Retinal pigment epithelial cell (primary cell): ENCODE measurements around the gene ALDH5A1.

Experiments
- DNase-seq: peaks from one replicate; pipeline ENCODE4 v3.0.0-alpha.2; 2010; ENCODE audit warnings: low read depth
- H3K4me3 ChIP-seq: 2 replicates; pipeline ENCODE4 v1.5.1; 2011; ENCODE audit warnings: mild to moderate bottlenecking, low read length, control low read depth, moderate library complexity
- CTCF ChIP-seq: conservative IDR thresholded peaks from 2 replicates; pipeline ENCODE4 v1.5.1; 2011; ENCODE audit warnings: low read depth, low read length, control low read depth, inconsistent platforms

Gene ALDH5A1

GRCh38 chr6:24576447-24576846 is 81.7 kb downstream of the ALDH5A1 start:
- no peak overlapping the region for H3K4me3 ChIP-seq
- no peak for TF ChIP-seq CTCF
- no peak for DNase-seq

DNA sequence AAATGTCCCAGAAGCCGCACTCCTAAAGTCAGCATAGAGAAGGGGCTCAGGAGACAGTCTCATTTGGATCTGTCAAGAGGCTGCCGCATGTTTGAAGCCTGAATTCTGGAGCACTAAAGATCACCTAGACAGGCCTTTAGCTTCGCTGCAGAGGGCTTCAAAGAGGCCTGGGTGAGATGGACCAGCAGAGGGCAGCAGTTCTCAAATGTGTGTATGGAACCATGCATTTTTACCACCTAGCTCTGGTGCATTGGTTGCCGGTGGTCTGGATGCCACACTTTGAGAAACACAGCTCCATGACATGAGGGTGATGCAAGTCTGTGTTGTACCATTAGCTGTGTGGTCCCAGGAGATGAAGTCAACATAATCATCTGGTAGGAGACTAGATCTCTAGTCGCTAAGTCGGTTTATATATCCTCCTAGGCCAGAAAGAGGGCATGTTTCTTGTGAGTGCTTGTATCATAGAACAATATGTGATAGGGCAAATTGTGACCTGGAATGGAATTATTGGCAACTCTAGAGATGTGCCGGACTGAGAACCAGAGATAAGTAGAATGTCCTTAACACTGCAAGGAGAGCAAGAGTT is 86.4 kb downstream of the ALDH5A1 start:
- DNase-seq = peak; percentile 10
- TF ChIP-seq CTCF = peak; percentile 94
- H3K4me3 ChIP-seq = no peak overlapping the region

DNA sequence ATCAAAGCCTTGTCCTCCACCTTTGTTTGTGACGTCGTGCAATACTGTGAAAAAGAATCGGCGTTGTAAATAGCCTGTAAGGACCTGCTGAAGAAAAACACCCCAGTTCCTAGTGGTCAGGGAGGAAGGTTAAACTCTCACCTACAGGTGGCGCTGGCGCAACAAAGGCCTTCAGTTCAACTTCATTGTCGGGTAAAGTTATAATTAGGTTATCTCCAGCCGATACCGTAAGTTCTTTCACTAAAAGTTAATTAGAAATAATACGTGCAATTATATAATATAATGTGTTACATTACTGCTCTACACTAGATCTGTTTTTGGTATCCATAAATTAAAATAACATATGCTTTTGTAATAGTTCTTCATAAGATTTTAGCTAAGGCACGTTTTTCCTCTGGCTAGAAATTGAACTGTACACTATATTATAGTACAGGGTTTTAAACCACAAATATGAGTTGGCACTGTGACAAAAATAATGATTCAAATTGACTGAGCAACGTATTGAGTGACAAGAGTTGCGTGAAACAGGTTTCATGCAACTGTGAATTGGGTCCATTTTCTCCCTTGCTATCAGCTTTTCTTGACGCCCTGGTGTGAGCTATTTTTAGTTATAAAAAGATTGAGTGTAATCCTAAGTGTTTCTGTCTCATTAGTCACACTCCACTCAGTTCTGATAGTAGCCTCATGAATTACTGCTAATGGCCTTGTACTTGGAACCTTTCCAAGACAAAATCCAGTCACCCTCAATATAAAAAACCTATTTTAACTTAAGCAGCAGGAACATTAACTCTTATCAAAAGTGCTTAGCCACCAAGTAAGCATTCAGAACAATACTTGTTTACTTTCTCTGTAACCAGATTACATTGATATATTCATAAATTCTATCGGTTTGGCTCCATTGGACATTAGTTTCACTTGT is 89.0 kb downstream of the ALDH5A1 start:
- peak; percentile 86 for DNase-seq
- peak; percentile 88 for TF ChIP-seq CTCF
- no peak overlapping the region for H3K4me3 ChIP-seq

- DNase-seq = no peak
- no peak for TF ChIP-seq CTCF
- no peak overlapping the region for H3K4me3 ChIP-seq
These were observed 89.6 kb downstream of the ALDH5A1 start for GRCh38 chr6:24584382-24584720.
